Keratinocyte (primary cell): Measurements from ENCODE around the gene MEAF6. TPM values are rescaled to one million over a fixed set of nuclear protein-coding genes. Genes with fewer than 3 reads are reported as not detected.
"Not testable (repeated sequence)": the region's sequence is repeated elsewhere in the genome, so short reads cannot be mapped to it uniquely, and the experiment has no call there.

Source experiments
- DNase-seq: peaks from one replicate; pipeline ENCODE4 v3.0.0-alpha.2; 2011; ENCODE audit warnings: low read depth, missing footprints, low spot score
- FAIRE-seq: peaks from 2 replicates; lab custom pipeline; 2011; peaks lifted over from hg19 to GRCh38; lab: Jason Lieb, UNC
- H2AFZ ChIP-seq: 2 replicates; pipeline ENCODE4 v1.6.0; 2012; ENCODE audit warnings: low read length, control low read depth, inconsistent platforms; ENCODE audit not compliant: control insufficient read depth
- H3K27ac ChIP-seq: 2 replicates; pipeline ENCODE4 v1.5.1; 2011; ENCODE audit warnings: low read length; ENCODE audit not compliant: control insufficient read depth, insufficient read depth
- H3K27me3 ChIP-seq: 3 replicates; pipeline ENCODE4 v1.6.0; 2011; ENCODE audit warnings: low read length; ENCODE audit not compliant: control insufficient read depth, insufficient read depth; ENCODE audit errors: extremely low read depth
- H3K36me3 ChIP-seq, 2 experiments: 2 replicates in 1 of 2; 3 replicates in 1 of 2; pipeline ENCODE4 v1.5.1; 2011; ENCODE audit warnings: low read length in 2 of 2, mild to moderate bottlenecking in 1 of 2; ENCODE audit not compliant: control insufficient read depth in 2 of 2, insufficient read depth in 2 of 2; ENCODE audit errors: extremely low read depth in 1 of 2
- H3K4me1 ChIP-seq: 3 replicates; pipeline ENCODE4 v1.5.1; 2011; ENCODE audit warnings: low read length; ENCODE audit not compliant: control insufficient read depth, insufficient read depth; ENCODE audit errors: extremely low read depth
- H3K4me2 ChIP-seq: 3 replicates; pipeline ENCODE4 v1.6.0; 2011; ENCODE audit warnings: low read depth, low read length; ENCODE audit not compliant: control insufficient read depth, insufficient read depth; ENCODE audit errors: extremely low read depth
- H3K4me3 ChIP-seq, 3 experiments: fragments of 200-600 bp in 1 of 3; sonication (generic) in 1 of 3; 2 replicates in 2 of 3; 3 replicates in 1 of 3; pipeline ENCODE4 v1.5.1; 2011 to 2016; ENCODE audit warnings: low read length in 3 of 3, mild to moderate bottlenecking in 3 of 3, control low read depth in 2 of 3, inconsistent platforms in 1 of 3, low read depth in 1 of 3, mixed read lengths in 1 of 3, mixed run types in 1 of 3, moderate library complexity in 1 of 3; ENCODE audit not compliant: control insufficient read depth in 2 of 3, insufficient read depth in 2 of 3; ENCODE audit errors: extremely low read depth in 1 of 3
- H3K79me2 ChIP-seq: 2 replicates; pipeline ENCODE4 v1.6.0; 2012; ENCODE audit warnings: low read length; ENCODE audit not compliant: control insufficient read depth, insufficient read depth
- H3K9ac ChIP-seq: 3 replicates; pipeline ENCODE4 v1.6.0; 2011; ENCODE audit warnings: low read length; ENCODE audit not compliant: control insufficient read depth, insufficient read depth; ENCODE audit errors: extremely low read depth
- H3K9me1 ChIP-seq: 3 replicates; pipeline ENCODE4 v1.6.0; 2011; ENCODE audit warnings: low read length; ENCODE audit not compliant: control insufficient read depth, insufficient read depth; ENCODE audit errors: extremely low read depth
- H3K9me3 ChIP-seq: 2 replicates; pipeline ENCODE4 v1.5.1; 2012; ENCODE audit warnings: low read depth, low read length; ENCODE audit not compliant: control insufficient read depth
- H4K20me1 ChIP-seq: 3 replicates; pipeline ENCODE4 v1.6.0; 2011; ENCODE audit warnings: low read length; ENCODE audit not compliant: control insufficient read depth, insufficient read depth; ENCODE audit errors: extremely low read depth
- EZH2 ChIP-seq: IDR thresholded peaks from one replicate; pipeline ENCODE4 v1.6.1; 2012; ENCODE audit warnings: inconsistent platforms, mild to moderate bottlenecking, low read length, moderate library complexity
- dilution Hi-C: fragments of 300-500 bp; cut with MboI; formaldehyde crosslinking; loops from one replicate; pipeline ENCODE4 v1.7.0; 2020; ENCODE audit warnings: low sequenced_read_pairs; ENCODE audit not compliant: extremely low pct_ligation_motif_present
- polyA plus RNA-seq, 5 experiments: library from polyadenylated mRNA; depleted of rRNA in 3 of 5; stranded (reverse) in 3 of 5; stranded (forward) in 1 of 5; unstranded in 1 of 5; fragments of >200 nt; gene quantifications; 1 replicate in 1 of 5; 2 replicates in 3 of 5; 3 replicates in 1 of 5; pipeline versions ENCODE4 v1.2.1 to v1.2.3, GENCODE V29; 2011 to 2012; ENCODE audit warnings: missing spikeins in 2 of 5, low read depth in 1 of 5, low replicate concordance in 1 of 5

MEAF6 gene
- polyA plus RNA-seq, 1 donor (not counting 4 experiments of a cell fraction or from before 2014, with no cell fraction given) = 51.9 TPM

- H4K20me1 ChIP-seq, H3K27me3 ChIP-seq, H3K9me1 ChIP-seq, H3K27ac ChIP-seq, H2AFZ ChIP-seq, H3K36me3 ChIP-seq, H3K9ac ChIP-seq, DNase-seq, FAIRE-seq, dilution Hi-C loops, H3K4me3 ChIP-seq, H3K9me3 ChIP-seq, H3K79me2 ChIP-seq, H3K4me2 ChIP-seq: not testable (repeated sequence)
- peaks cover 15% of the 10 kb centered on the region for H3K4me1 ChIP-seq
These were observed 15.3 kb upstream of the MEAF6 start for GRCh38 chr1:37529888-37530287.

- Histone ChIP-seq H3K36me3 (no peaks in the 10 kb centered on the region), H3K27ac (no peak overlapping the region), H3K27me3 (no peaks in the 10 kb centered on the region), H4K20me1 (no peaks in the 10 kb centered on the region), H3K4me1 (peaks cover 7% of the 10 kb centered on the region), H3K4me2 (no peak overlapping the region), H2AFZ (no peak overlapping the region), H3K4me3 (no peak overlapping the region), H3K79me2 (no peaks in the 10 kb centered on the region), H3K9me3 (no peaks in the 10 kb centered on the region), H3K9ac (no peak overlapping the region), H3K9me1 (no peaks in the 10 kb centered on the region)
- DNase-seq = no peak
- dilution Hi-C loops = no loop called here
- no peak for FAIRE-seq
- TF ChIP-seq EZH2 = no peak
These were observed 5.0 kb upstream of the MEAF6 start for GRCh38 chr1:37519613-37520012.

GRCh38 chr1:37518929-37519328 is 4.4 kb upstream of the MEAF6 start:
- FAIRE-seq, H3K9me3 ChIP-seq, H3K27me3 ChIP-seq, H3K4me2 ChIP-seq, H3K9ac ChIP-seq, H3K27ac ChIP-seq, H4K20me1 ChIP-seq, dilution Hi-C loops, H3K79me2 ChIP-seq, DNase-seq, H2AFZ ChIP-seq, H3K9me1 ChIP-seq, H3K4me1 ChIP-seq, H3K4me3 ChIP-seq, H3K36me3 ChIP-seq: not testable (repeated sequence)

- H3K9me3 ChIP-seq, DNase-seq, FAIRE-seq, H3K9ac ChIP-seq, H2AFZ ChIP-seq, H3K9me1 ChIP-seq, H4K20me1 ChIP-seq, H3K36me3 ChIP-seq, dilution Hi-C loops, H3K4me3 ChIP-seq, H3K27me3 ChIP-seq, H3K4me2 ChIP-seq, H3K27ac ChIP-seq: not testable (repeated sequence)
- Histone ChIP-seq H3K4me1 (peaks cover 12% of the 10 kb centered on the region), H3K79me2 (peaks cover 10% of the 10 kb centered on the region)
These were observed 3.7 kb upstream of the MEAF6 start for GRCh38 chr1:37518241-37518640.
